Measurements from ENCODE around the gene PLCB3.

DNA sequence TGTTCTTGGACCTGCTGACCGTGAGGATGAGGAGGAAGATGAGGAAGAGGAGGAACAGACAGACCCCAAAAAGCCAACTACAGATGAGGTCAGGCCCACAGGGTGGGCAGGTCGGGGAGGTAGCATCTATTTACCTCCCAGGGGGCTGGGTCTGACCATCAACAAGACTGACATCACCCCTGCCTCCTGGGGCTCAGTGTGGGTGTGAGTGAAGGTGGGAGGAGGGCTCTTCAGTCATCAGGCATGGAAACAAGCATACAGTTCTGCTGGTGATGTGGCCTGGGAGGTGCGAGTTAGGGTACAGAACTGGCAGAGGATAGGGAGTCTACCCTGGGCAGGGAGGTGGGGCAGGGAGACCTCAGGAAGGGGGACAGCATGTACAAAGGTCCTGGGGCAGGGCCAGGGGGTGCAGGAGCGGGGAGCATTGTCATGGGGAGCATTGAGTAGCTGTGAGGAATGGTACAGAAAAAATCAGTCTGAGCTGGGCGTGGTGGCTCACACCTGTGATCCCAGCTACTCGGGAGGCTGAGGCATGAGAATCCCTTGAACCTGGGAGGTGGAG lies 8.9 kb downstream of the PLCB3 start:
- TF ChIP-seq, protein P1, sequence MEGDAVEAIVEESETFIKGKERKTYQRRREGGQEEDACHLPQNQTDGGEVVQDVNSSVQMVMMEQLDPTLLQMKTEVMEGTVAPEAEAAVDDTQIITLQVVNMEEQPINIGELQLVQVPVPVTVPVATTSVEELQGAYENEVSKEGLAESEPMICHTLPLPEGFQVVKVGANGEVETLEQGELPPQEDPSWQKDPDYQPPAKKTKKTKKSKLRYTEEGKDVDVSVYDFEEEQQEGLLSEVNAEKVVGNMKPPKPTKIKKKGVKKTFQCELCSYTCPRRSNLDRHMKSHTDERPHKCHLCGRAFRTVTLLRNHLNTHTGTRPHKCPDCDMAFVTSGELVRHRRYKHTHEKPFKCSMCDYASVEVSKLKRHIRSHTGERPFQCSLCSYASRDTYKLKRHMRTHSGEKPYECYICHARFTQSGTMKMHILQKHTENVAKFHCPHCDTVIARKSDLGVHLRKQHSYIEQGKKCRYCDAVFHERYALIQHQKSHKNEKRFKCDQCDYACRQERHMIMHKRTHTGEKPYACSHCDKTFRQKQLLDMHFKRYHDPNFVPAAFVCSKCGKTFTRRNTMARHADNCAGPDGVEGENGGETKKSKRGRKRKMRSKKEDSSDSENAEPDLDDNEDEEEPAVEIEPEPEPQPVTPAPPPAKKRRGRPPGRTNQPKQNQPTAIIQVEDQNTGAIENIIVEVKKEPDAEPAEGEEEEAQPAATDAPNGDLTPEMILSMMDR (IDR thresholded peaks at IDR 0.05; ENCODE audit: poor library complexity, severe bottlenecking): no peak
- TF ChIP-seq TAF1 (IDR thresholded peaks at IDR 0.05; ENCODE audit: low read depth) (no peak), MXI1 (conservative IDR thresholded peaks at IDR 0.05; ENCODE audit: poor library complexity, severe bottlenecking) (no peak), RAD21 (conservative IDR thresholded peaks at IDR 0.05) (no peak)
- TF ChIP-seq, protein P2, sequence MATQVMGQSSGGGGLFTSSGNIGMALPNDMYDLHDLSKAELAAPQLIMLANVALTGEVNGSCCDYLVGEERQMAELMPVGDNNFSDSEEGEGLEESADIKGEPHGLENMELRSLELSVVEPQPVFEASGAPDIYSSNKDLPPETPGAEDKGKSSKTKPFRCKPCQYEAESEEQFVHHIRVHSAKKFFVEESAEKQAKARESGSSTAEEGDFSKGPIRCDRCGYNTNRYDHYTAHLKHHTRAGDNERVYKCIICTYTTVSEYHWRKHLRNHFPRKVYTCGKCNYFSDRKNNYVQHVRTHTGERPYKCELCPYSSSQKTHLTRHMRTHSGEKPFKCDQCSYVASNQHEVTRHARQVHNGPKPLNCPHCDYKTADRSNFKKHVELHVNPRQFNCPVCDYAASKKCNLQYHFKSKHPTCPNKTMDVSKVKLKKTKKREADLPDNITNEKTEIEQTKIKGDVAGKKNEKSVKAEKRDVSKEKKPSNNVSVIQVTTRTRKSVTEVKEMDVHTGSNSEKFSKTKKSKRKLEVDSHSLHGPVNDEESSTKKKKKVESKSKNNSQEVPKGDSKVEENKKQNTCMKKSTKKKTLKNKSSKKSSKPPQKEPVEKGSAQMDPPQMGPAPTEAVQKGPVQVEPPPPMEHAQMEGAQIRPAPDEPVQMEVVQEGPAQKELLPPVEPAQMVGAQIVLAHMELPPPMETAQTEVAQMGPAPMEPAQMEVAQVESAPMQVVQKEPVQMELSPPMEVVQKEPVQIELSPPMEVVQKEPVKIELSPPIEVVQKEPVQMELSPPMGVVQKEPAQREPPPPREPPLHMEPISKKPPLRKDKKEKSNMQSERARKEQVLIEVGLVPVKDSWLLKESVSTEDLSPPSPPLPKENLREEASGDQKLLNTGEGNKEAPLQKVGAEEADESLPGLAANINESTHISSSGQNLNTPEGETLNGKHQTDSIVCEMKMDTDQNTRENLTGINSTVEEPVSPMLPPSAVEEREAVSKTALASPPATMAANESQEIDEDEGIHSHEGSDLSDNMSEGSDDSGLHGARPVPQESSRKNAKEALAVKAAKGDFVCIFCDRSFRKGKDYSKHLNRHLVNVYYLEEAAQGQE (IDR thresholded peaks at IDR 0.05; ENCODE audit: borderline replicate concordance): no peak
